Measurements from ENCODE around the gene WNT9A. TPM values are rescaled to one million over a fixed set of nuclear protein-coding genes. Genes with fewer than 3 reads are reported as not detected.

WNT9A gene
- total and polyA plus RNA-seq, 4 donors = 2.6 to 8.6 (median 4.9) TPM

DNA sequence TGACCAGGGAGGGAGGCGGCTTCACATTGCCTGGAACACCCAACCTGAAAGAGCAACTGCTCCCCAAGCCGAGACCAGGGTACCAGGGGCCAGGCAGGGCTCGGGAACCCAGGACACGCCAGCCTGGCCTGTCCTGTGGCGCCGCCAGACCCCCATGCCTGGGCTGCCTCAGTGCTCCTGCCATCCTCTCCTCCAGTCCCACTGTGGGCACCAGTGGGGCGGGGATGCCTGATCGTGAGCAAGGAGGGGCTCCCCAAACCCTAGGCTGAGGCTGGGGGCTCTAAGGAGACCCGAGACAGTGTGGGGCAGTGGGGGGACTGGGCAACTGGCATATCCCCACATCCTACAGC, 45.1 kb downstream of the WNT9A start:
- Histone ChIP-seq H3K4me1 (ENCODE audit: control insufficient read depth in 5 of 5, insufficient read depth in 5 of 5, low read length in 5 of 5) (peaks cover 0 to 2% (median 0%) of the 10 kb centered on the region in 5 donors), H3K9ac (ENCODE audit: insufficient read depth in 1 of 2, low read length in 2 of 2) (no peak overlapping the region), H3K9me3 (ENCODE audit: control insufficient read depth in 4 of 4, insufficient read depth in 3 of 4, low read length in 3 of 4) (no peaks in the 10 kb centered on the region), H3K27ac (ENCODE audit: low read depth in 1 of 2, low read length in 1 of 2) (no peak overlapping the region), H3K36me3 (ENCODE audit: control insufficient read depth in 4 of 4, insufficient read depth in 4 of 4, low read length in 4 of 4) (no peaks in the 10 kb centered on the region), H3K4me3 (no peak overlapping the region), H3K27me3 (ENCODE audit: control insufficient read depth in 3 of 3, insufficient read depth in 3 of 3, low read length in 2 of 3) (no peaks in the 10 kb centered on the region)
- TF ChIP-seq CTCF (IDR thresholded peaks at IDR 0.05; ENCODE audit: control extremely low read depth, extremely low read depth) = no peak
- no peak for DNase-seq
- WGBS, 2 donors = 93 to 94% methylated on average over 8 to 9 of the region's 9 CpGs
- no peak for ATAC-seq (ENCODE audit: insufficient read depth, low FRiP score)

GRCh38 chr1:227901906-227902640, 45.7 kb downstream of the WNT9A start:
- Histone ChIP-seq H3K9me3 (ENCODE audit: control insufficient read depth in 4 of 4, insufficient read depth in 3 of 4, low read length in 3 of 4) (no peaks in the 10 kb centered on the region), H3K9ac (ENCODE audit: insufficient read depth in 1 of 2, low read length in 2 of 2) (no peak overlapping the region), H3K4me1 (ENCODE audit: control insufficient read depth in 5 of 5, insufficient read depth in 5 of 5, low read length in 5 of 5) (no peaks in the 10 kb centered on the region), H3K36me3 (ENCODE audit: control insufficient read depth in 4 of 4, insufficient read depth in 4 of 4, low read length in 4 of 4) (no peaks in the 10 kb centered on the region), H3K27me3 (ENCODE audit: control insufficient read depth in 3 of 3, insufficient read depth in 3 of 3, low read length in 2 of 3) (no peaks in the 10 kb centered on the region), H3K4me3 (no peak overlapping the region), H3K27ac (ENCODE audit: low read depth in 1 of 2, low read length in 1 of 2) (no peak overlapping the region)
- DNase-seq (no peak), ATAC-seq (ENCODE audit: insufficient read depth, low FRiP score) (no peak)
- WGBS, 2 donors = 82 to 92% methylated on average over 11 of the region's 11 CpGs
- no peak for TF ChIP-seq CTCF (IDR thresholded peaks at IDR 0.05; ENCODE audit: control extremely low read depth, extremely low read depth)

DNA sequence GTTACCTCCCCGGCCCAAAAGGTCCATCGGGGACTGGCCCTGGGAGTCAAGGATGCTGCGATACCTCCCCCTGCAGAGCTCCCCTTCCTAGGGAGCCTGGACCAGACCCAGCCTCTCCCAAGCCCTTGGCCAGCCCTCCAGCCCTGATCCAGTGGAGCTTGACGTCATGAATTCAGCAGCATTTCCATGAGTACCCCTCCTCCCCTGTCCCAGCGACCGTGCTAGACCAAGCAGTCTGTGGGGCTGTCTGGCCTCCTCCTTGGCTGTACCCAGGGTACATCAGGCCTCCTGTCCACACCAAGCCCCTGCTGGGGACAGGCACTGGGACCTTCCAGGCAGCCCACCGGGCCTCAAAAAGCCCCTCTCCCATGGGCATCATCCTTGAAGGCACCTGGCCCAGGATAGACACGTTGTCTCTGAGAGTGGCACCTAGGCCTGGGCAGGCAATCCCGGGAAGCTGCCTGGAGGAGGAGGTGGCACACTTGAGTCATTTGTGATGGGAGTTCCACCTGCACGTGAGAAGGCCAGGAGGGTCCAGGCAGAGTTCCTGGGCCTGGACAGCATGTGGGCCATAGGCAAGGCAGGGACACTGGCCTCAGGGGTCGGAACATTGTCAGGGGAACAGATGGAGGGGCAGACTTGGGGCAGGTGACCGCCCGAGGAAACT, 46.4 kb downstream of the WNT9A start:
- no peak for TF ChIP-seq CTCF (IDR thresholded peaks at IDR 0.05; ENCODE audit: control extremely low read depth, extremely low read depth)
- Histone ChIP-seq H3K27me3 (ENCODE audit: control insufficient read depth in 3 of 3, insufficient read depth in 3 of 3, low read length in 2 of 3) (no peaks in the 10 kb centered on the region), H3K4me3 (no peak overlapping the region), H3K27ac (ENCODE audit: low read depth in 1 of 2, low read length in 1 of 2) (no peak overlapping the region), H3K9me3 (ENCODE audit: control insufficient read depth in 4 of 4, insufficient read depth in 3 of 4, low read length in 3 of 4) (no peaks in the 10 kb centered on the region), H3K4me1 (ENCODE audit: control insufficient read depth in 5 of 5, insufficient read depth in 5 of 5, low read length in 5 of 5) (no peaks in the 10 kb centered on the region), H3K9ac (ENCODE audit: insufficient read depth in 1 of 2, low read length in 2 of 2) (no peak overlapping the region), H3K36me3 (ENCODE audit: control insufficient read depth in 4 of 4, insufficient read depth in 4 of 4, low read length in 4 of 4) (no peaks in the 10 kb centered on the region)
- WGBS, 2 donors = 94 to 95% methylated on average over 13 of the region's 13 CpGs
- no peak for ATAC-seq (ENCODE audit: insufficient read depth, low FRiP score)
- DNase-seq = no peak

Data from lung (tissue), 12 donors.